K562 (cell line): ENCODE results near the gene PTPN1. TPM values are rescaled to one million over a fixed set of nuclear protein-coding genes. Genes with fewer than 3 reads are reported as not detected.
A peak's percentile ranks its signal among the peaks of the same experiment; 100 is the strongest.

Experiments used
- BCOR ChIP-seq: fragments of 450-650 bp; IDR thresholded peaks from 2 replicates; pipeline ENCODE4 v1.6.1; 2016
- CBX5 ChIP-seq: IDR thresholded peaks from 2 replicates; pipeline ENCODE4 v1.6.1; 2014; ENCODE audit warnings: low read depth, borderline replicate concordance
- CHD4 ChIP-seq: fragments of 200-600 bp; sonication (generic); IDR thresholded peaks from 3 replicates; pipeline ENCODE4 v1.6.1; 2012; ENCODE audit warnings: low read depth, mild to moderate bottlenecking, mixed read lengths, low read length, inconsistent platforms; ENCODE audit not compliant: insufficient read depth, insufficient replicate concordance, poor library complexity, severe bottlenecking
- FOXJ2 ChIP-seq: fragments of 200-800 bp; sonication (Bioruptor generic); IDR thresholded peaks from 2 replicates; pipeline ENCODE4 v1.6.1; 2016; ENCODE audit warnings: missing genetic modification characterization, missing compliant biosample characterization
- JUN ChIP-seq, 2 experiments: sonication (generic) in 1 of 2; formaldehyde crosslinking in 1 of 2; IDR thresholded peaks; 2 replicates each; pipeline versions ENCODE4 v1.6.1 to v1.8.0; 2012 to 2022; ENCODE audit warnings: borderline replicate concordance in 2 of 2, mild to moderate bottlenecking in 2 of 2, improper control_type of control experiment in 1 of 2, low read depth in 1 of 2, low read length in 1 of 2, missing genetic modification reagents in 1 of 2
- MCM2 ChIP-seq: fragments of 450-650 bp; IDR thresholded peaks from 2 replicates; pipeline ENCODE4 v1.6.1; 2017; ENCODE audit warnings: low read depth, mild to moderate bottlenecking
- MEF2A ChIP-seq: IDR thresholded peaks from 2 replicates; pipeline ENCODE4 v1.6.1; 2011; ENCODE audit warnings: low read depth, mild to moderate bottlenecking, low read length, moderate library complexity; ENCODE audit not compliant: control insufficient read depth
- MIER1 ChIP-seq: fragments of 450-650 bp; IDR thresholded peaks from 2 replicates; pipeline ENCODE4 v1.6.1; 2016; ENCODE audit warnings: antibody characterized with exemption, mild to moderate bottlenecking, low read depth
- MNT ChIP-seq, 2 experiments: fragments of 450-650 bp; conservative IDR thresholded peaks; 2 replicates each; pipeline ENCODE4 v1.6.1; 2017; ENCODE audit warnings: mild to moderate bottlenecking in 2 of 2, moderate library complexity in 2 of 2
- MYNN ChIP-seq, 2 experiments: sonication (generic); formaldehyde crosslinking in 1 of 2; IDR thresholded peaks; 2 replicates each; pipeline versions ENCODE4 v1.5.0 to v1.6.1; 2016 to 2020; ENCODE audit warnings: antibody characterized with exemption in 1 of 2, missing genetic modification reagents in 1 of 2
- RB1 ChIP-seq: fragments of 450-650 bp; IDR thresholded peaks from 2 replicates; pipeline ENCODE4 v1.6.1; 2017; ENCODE audit warnings: low read depth, mild to moderate bottlenecking
- SPI1 ChIP-seq: IDR thresholded peaks from 2 replicates; pipeline ENCODE4 v1.6.1; 2011; ENCODE audit warnings: low read depth, low read length, control low read depth, borderline replicate concordance
- STAT5A ChIP-seq: IDR thresholded peaks from 2 replicates; pipeline ENCODE4 v1.6.1; 2012; ENCODE audit warnings: low read length, inconsistent platforms, borderline replicate concordance
- ZNF263 ChIP-seq: sonication (generic); formaldehyde crosslinking; IDR thresholded peaks from 2 replicates; pipeline ENCODE4 v1.8.0; 2022; ENCODE audit warnings: mild to moderate bottlenecking, missing genetic modification reagents, borderline replicate concordance
- ZNF274 ChIP-seq: IDR thresholded peaks from 2 replicates; pipeline ENCODE4 v1.6.1; 2011; ENCODE audit warnings: low read depth, mild to moderate bottlenecking, low read length, moderate library complexity, borderline replicate concordance
- ZNF740 ChIP-seq, 3 experiments: fragments of 200-800 bp in 1 of 3; sonication (Bioruptor generic) in 1 of 3; sonication (generic) in 1 of 3; formaldehyde crosslinking in 1 of 3; IDR thresholded peaks; 2 replicates each; pipeline versions ENCODE4 v1.6.1 to v1.8.0; 2016 to 2022; ENCODE audit warnings: mild to moderate bottlenecking in 2 of 3, missing compliant biosample characterization in 2 of 3, missing genetic modification characterization in 2 of 3, missing genetic modification reagents in 1 of 3
- ZSCAN29 ChIP-seq: fragments of 450-650 bp; IDR thresholded peaks from 2 replicates; pipeline ENCODE4 v1.6.1; 2017
- polyA plus RNA-seq, 8 experiments: library from polyadenylated mRNA; depleted of rRNA in 4 of 8; stranded (reverse) in 5 of 8; unstranded in 3 of 8; fragments of >200 nt; fragmentation: Nextera tagmentation in 2 of 8; fragmentation: Illumina TruSeq in 1 of 8; extraction: Ambion mirVana in 2 of 8; extraction: Trizol in 1 of 8; gene quantifications; 2 replicates each; pipeline versions ENCODE4 v1.2.1 to v1.2.3, GENCODE V29; 2011 to 2014; ENCODE audit warnings: inconsistent platforms in 1 of 8, missing spikeins in 1 of 8
- total RNA-seq, 7 experiments: library from RNA; depleted of rRNA in 6 of 7; stranded (reverse); fragments of >200 nt in 6 of 7; fragmentation: Illumina TruSeq in 2 of 7; extraction: Trizol in 2 of 7; gene quantifications; 2 replicates each; pipeline versions ENCODE4 v1.2.1 to v1.2.3, GENCODE V29; 2011 to 2021; ENCODE audit warnings: low replicate concordance in 1 of 7
- TF ChIP-seq, protein P1 (sequence below): sonication (generic); IDR thresholded peaks from 2 replicates; pipeline ENCODE4 v1.6.1; 2016
- TF ChIP-seq, protein P2 (sequence below): fragments of 250-450 bp; sonication (Bioruptor Pico); IDR thresholded peaks from 2 replicates; pipeline ENCODE4 v1.9.0; 2021; ENCODE audit warnings: mild to moderate bottlenecking, inconsistent platforms
- TF ChIP-seq, protein P3 (sequence below): fragments of 450-650 bp; IDR thresholded peaks from 2 replicates; pipeline ENCODE4 v1.6.1; 2016; ENCODE audit warnings: antibody characterized with exemption

The PTPN1 gene
- total and polyA plus RNA-seq, 9 of the 15 experiments (the other 6 are each of a cell fraction or from before 2014, with no cell fraction given) = 11.0 to 85.3 (median 54.0) TPM

- TF ChIP-seq MCM2 (no peak), SPI1 (no peak), CBX5 (no peak), JUN (IDR thresholded peaks at IDR 0.05; ENCODE audit: borderline replicate concordance, low read depth, low read length) (no peak), JUN (CRISPR knock-in tag; IDR thresholded peaks at IDR 0.05; ENCODE audit: borderline replicate concordance) (no peak), MYNN (IDR thresholded peaks at IDR 0.05) (no peak), MYNN (CRISPR knock-in tag; IDR thresholded peaks at IDR 0.05) (no peak), STAT5A (no peak), MIER1 (no peak), ZSCAN29 (no peak), FOXJ2 (no peak), ZNF274 (no peak), ZNF263 (CRISPR knock-in tag) (no peak), BCOR (no peak), RB1 (no peak), CHD4 (no peak), ZNF740 (CRISPR knock-in tag; IDR thresholded peaks at IDR 0.05) (no peak), ZNF740 (tag; IDR thresholded peaks at IDR 0.05) (no peak), MEF2A (no peak), MNT (conservative IDR thresholded peaks at IDR 0.05) (peak; percentile 65 to 73)
- TF ChIP-seq, protein P1, sequence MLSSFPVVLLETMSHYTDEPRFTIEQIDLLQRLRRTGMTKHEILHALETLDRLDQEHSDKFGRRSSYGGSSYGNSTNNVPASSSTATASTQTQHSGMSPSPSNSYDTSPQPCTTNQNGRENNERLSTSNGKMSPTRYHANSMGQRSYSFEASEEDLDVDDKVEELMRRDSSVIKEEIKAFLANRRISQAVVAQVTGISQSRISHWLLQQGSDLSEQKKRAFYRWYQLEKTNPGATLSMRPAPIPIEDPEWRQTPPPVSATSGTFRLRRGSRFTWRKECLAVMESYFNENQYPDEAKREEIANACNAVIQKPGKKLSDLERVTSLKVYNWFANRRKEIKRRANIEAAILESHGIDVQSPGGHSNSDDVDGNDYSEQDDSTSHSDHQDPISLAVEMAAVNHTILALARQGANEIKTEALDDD = no peak
- TF ChIP-seq, protein P2, sequence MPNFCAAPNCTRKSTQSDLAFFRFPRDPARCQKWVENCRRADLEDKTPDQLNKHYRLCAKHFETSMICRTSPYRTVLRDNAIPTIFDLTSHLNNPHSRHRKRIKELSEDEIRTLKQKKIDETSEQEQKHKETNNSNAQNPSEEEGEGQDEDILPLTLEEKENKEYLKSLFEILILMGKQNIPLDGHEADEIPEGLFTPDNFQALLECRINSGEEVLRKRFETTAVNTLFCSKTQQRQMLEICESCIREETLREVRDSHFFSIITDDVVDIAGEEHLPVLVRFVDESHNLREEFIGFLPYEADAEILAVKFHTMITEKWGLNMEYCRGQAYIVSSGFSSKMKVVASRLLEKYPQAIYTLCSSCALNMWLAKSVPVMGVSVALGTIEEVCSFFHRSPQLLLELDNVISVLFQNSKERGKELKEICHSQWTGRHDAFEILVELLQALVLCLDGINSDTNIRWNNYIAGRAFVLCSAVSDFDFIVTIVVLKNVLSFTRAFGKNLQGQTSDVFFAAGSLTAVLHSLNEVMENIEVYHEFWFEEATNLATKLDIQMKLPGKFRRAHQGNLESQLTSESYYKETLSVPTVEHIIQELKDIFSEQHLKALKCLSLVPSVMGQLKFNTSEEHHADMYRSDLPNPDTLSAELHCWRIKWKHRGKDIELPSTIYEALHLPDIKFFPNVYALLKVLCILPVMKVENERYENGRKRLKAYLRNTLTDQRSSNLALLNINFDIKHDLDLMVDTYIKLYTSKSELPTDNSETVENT (CRISPR knock-in tag) = no peak
- TF ChIP-seq, protein P3, sequence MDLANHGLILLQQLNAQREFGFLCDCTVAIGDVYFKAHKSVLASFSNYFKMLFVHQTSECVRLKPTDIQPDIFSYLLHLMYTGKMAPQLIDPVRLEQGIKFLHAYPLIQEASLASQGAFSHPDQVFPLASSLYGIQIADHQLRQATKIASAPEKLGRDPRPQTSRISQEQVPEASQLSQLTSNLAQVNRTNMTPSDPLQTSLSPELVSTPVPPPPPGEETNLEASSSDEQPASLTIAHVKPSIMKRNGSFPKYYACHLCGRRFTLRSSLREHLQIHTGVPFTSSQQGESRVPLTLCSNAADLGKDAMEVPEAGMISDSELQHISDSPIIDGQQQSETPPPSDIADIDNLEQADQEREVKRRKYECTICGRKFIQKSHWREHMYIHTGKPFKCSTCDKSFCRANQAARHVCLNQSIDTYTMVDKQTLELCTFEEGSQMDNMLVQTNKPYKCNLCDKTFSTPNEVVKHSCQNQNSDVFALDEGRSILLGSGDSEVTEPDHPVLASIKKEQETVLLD = no peak
Observed at GRCh38 chr20:50467718-50468356, 42.3 kb upstream of the PTPN1 start (continued).
